Keratinocyte (primary cell): ENCODE measurements around the gene PTGES2. TPM values are rescaled to one million over a fixed set of nuclear protein-coding genes. Genes with fewer than 3 reads are reported as not detected.
A peak's percentile ranks its signal among the peaks of the same experiment; 100 is the strongest.

Experiments used
- DNase-seq: peaks from one replicate; pipeline ENCODE4 v3.0.0-alpha.2; 2011; ENCODE audit warnings: low read depth, missing footprints, low spot score
- FAIRE-seq: peaks from 2 replicates; lab custom pipeline; 2011; peaks lifted over from hg19 to GRCh38; lab: Jason Lieb, UNC
- H2AFZ ChIP-seq: 2 replicates; pipeline ENCODE4 v1.6.0; 2012; ENCODE audit warnings: low read length, control low read depth, inconsistent platforms; ENCODE audit not compliant: control insufficient read depth
- H3K27ac ChIP-seq: 2 replicates; pipeline ENCODE4 v1.5.1; 2011; ENCODE audit warnings: low read length; ENCODE audit not compliant: control insufficient read depth, insufficient read depth
- H3K27me3 ChIP-seq: 3 replicates; pipeline ENCODE4 v1.6.0; 2011; ENCODE audit warnings: low read length; ENCODE audit not compliant: control insufficient read depth, insufficient read depth; ENCODE audit errors: extremely low read depth
- H3K36me3 ChIP-seq, 2 experiments: 2 replicates in 1 of 2; 3 replicates in 1 of 2; pipeline ENCODE4 v1.5.1; 2011; ENCODE audit warnings: low read length in 2 of 2, mild to moderate bottlenecking in 1 of 2; ENCODE audit not compliant: control insufficient read depth in 2 of 2, insufficient read depth in 2 of 2; ENCODE audit errors: extremely low read depth in 1 of 2
- H3K4me1 ChIP-seq: 3 replicates; pipeline ENCODE4 v1.5.1; 2011; ENCODE audit warnings: low read length; ENCODE audit not compliant: control insufficient read depth, insufficient read depth; ENCODE audit errors: extremely low read depth
- H3K4me2 ChIP-seq: 3 replicates; pipeline ENCODE4 v1.6.0; 2011; ENCODE audit warnings: low read depth, low read length; ENCODE audit not compliant: control insufficient read depth, insufficient read depth; ENCODE audit errors: extremely low read depth
- H3K4me3 ChIP-seq, 3 experiments: fragments of 200-600 bp in 1 of 3; sonication (generic) in 1 of 3; 2 replicates in 2 of 3; 3 replicates in 1 of 3; pipeline ENCODE4 v1.5.1; 2011 to 2016; ENCODE audit warnings: low read length in 3 of 3, mild to moderate bottlenecking in 3 of 3, control low read depth in 2 of 3, inconsistent platforms in 1 of 3, low read depth in 1 of 3, mixed read lengths in 1 of 3, mixed run types in 1 of 3, moderate library complexity in 1 of 3; ENCODE audit not compliant: control insufficient read depth in 2 of 3, insufficient read depth in 2 of 3; ENCODE audit errors: extremely low read depth in 1 of 3
- H3K79me2 ChIP-seq: 2 replicates; pipeline ENCODE4 v1.6.0; 2012; ENCODE audit warnings: low read length; ENCODE audit not compliant: control insufficient read depth, insufficient read depth
- H3K9ac ChIP-seq: 3 replicates; pipeline ENCODE4 v1.6.0; 2011; ENCODE audit warnings: low read length; ENCODE audit not compliant: control insufficient read depth, insufficient read depth; ENCODE audit errors: extremely low read depth
- H3K9me1 ChIP-seq: 3 replicates; pipeline ENCODE4 v1.6.0; 2011; ENCODE audit warnings: low read length; ENCODE audit not compliant: control insufficient read depth, insufficient read depth; ENCODE audit errors: extremely low read depth
- H3K9me3 ChIP-seq: 2 replicates; pipeline ENCODE4 v1.5.1; 2012; ENCODE audit warnings: low read depth, low read length; ENCODE audit not compliant: control insufficient read depth
- H4K20me1 ChIP-seq: 3 replicates; pipeline ENCODE4 v1.6.0; 2011; ENCODE audit warnings: low read length; ENCODE audit not compliant: control insufficient read depth, insufficient read depth; ENCODE audit errors: extremely low read depth
- EZH2 ChIP-seq: IDR thresholded peaks from one replicate; pipeline ENCODE4 v1.6.1; 2012; ENCODE audit warnings: inconsistent platforms, mild to moderate bottlenecking, low read length, moderate library complexity
- dilution Hi-C: fragments of 300-500 bp; cut with MboI; formaldehyde crosslinking; loops from one replicate; pipeline ENCODE4 v1.7.0; 2020; ENCODE audit warnings: low sequenced_read_pairs; ENCODE audit not compliant: extremely low pct_ligation_motif_present
- polyA minus RNA-seq, 3 experiments: library from RNA; depleted of rRNA, polyadenylated mRNA; stranded (reverse); fragments of >200 nt; gene quantifications; 1 replicate in 1 of 3; 2 replicates in 1 of 3; 3 replicates in 1 of 3; pipeline ENCODE4 v1.2.3, GENCODE V29; 2011
- polyA plus RNA-seq, 5 experiments: library from polyadenylated mRNA; depleted of rRNA in 3 of 5; stranded (reverse) in 3 of 5; stranded (forward) in 1 of 5; unstranded in 1 of 5; fragments of >200 nt; gene quantifications; 1 replicate in 1 of 5; 2 replicates in 3 of 5; 3 replicates in 1 of 5; pipeline versions ENCODE4 v1.2.1 to v1.2.3, GENCODE V29; 2011 to 2012; ENCODE audit warnings: missing spikeins in 2 of 5, low read depth in 1 of 5, low replicate concordance in 1 of 5
- TF ChIP-seq, protein P1 (sequence below), 3 experiments: IDR thresholded peaks in 1 of 3; conservative IDR thresholded peaks in 1 of 3; optimal IDR thresholded peaks in 1 of 3; 2 replicates in 2 of 3; 3 replicates in 1 of 3; pipeline versions ENCODE3 to v1.5.1; 2011; ENCODE audit warnings: low read length in 3 of 3, mild to moderate bottlenecking in 3 of 3, moderate library complexity in 2 of 3, control low read depth in 1 of 3, inconsistent platforms in 1 of 3; ENCODE audit not compliant: insufficient read depth in 2 of 3; ENCODE audit errors: extremely low read depth in 1 of 3

Gene PTGES2
- polyA plus RNA-seq (61.3 to 71.3 TPM (median 68.7 TPM) in 3 replicates), polyA minus RNA-seq (48.2 to 64.8 TPM (median 49.7 TPM) in 3 replicates)
- 12.9 TPM for polyA plus RNA-seq (2011; ENCODE audit: low read depth)
- 40.6 and 68.8 TPM in 2 replicates for polyA plus RNA-seq (2011; cell fraction: cytosol; rRNA removed)
- polyA plus RNA-seq (2011; cell fraction: nucleus; rRNA removed) = 71.2 and 78.4 TPM in 2 replicates
- 26.6 and 60.0 TPM in 2 replicates for polyA plus RNA-seq (2012; ENCODE audit: low replicate concordance)
- polyA minus RNA-seq (2011; cell fraction: cytosol; rRNA and poly(A)+ RNA removed) = 79.8 TPM
- 30.1 and 30.7 TPM in 2 replicates for polyA minus RNA-seq (2011; cell fraction: nucleus; rRNA and poly(A)+ RNA removed)

DNA sequence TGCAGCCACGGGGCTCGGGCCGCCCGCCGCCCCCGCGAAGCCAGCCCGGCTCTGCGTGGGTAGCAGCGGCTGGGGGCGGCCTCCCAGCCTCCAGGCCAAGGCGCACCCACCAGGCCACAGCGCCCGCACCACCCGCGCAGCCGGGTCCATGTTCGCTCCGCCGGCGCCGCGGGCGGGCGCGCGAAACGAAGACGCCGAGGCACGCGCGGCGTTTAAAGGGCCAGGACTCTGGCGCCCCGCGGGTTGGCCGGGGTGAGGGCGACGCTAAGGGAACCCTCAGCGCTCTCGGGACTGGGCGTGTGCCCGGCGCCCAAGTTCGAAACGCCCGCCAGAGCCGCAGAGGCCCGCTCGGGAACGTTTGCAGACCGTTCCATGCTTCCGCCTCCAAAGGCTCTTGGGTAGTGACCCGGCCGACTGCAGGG lies at the start of gene PTGES2:
Gene PTGES2 (minus strand): TSS at position 162 of the 422 bp plus-strand sequence. CDS start 12 bp downstream, at position 150.
- Histone ChIP-seq H3K4me1 (peaks cover 11% of the 10 kb centered on the region), H3K4me2 (peak within 1 kb of the TSS; percentile 91), H4K20me1 (peaks cover 3% of the 10 kb centered on the region), H3K4me3 (peak within 1 kb of the TSS; percentile 80 to 93 (median 93)), H3K27me3 (no peaks in the 10 kb centered on the region), H2AFZ (peak within 1 kb of the TSS; percentile 89), H3K79me2 (peaks cover 26% of the 10 kb centered on the region), H3K27ac (peak within 1 kb of the TSS; percentile 94), H3K9me1 (no peaks in the 10 kb centered on the region), H3K36me3 (peaks cover 14% of the 10 kb centered on the region in 2 experiments), H3K9ac (peak within 1 kb of the TSS; percentile 92), H3K9me3 (no peaks in the 10 kb centered on the region)
- no peak for FAIRE-seq
- TF ChIP-seq, protein P1, sequence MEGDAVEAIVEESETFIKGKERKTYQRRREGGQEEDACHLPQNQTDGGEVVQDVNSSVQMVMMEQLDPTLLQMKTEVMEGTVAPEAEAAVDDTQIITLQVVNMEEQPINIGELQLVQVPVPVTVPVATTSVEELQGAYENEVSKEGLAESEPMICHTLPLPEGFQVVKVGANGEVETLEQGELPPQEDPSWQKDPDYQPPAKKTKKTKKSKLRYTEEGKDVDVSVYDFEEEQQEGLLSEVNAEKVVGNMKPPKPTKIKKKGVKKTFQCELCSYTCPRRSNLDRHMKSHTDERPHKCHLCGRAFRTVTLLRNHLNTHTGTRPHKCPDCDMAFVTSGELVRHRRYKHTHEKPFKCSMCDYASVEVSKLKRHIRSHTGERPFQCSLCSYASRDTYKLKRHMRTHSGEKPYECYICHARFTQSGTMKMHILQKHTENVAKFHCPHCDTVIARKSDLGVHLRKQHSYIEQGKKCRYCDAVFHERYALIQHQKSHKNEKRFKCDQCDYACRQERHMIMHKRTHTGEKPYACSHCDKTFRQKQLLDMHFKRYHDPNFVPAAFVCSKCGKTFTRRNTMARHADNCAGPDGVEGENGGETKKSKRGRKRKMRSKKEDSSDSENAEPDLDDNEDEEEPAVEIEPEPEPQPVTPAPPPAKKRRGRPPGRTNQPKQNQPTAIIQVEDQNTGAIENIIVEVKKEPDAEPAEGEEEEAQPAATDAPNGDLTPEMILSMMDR (optimal IDR thresholded peaks at IDR 0.05 in 1 of 3, IDR thresholded peaks at IDR 0.05 in 1 of 3, conservative IDR thresholded peaks at IDR 0.05 in 1 of 3; ENCODE audit: extremely low read depth in 1 of 3, insufficient read depth in 2 of 3, low read length in 3 of 3) = no peak
- TF ChIP-seq EZH2 = no peak
- dilution Hi-C loops = no loop called here
- DNase-seq = no peak

DNA sequence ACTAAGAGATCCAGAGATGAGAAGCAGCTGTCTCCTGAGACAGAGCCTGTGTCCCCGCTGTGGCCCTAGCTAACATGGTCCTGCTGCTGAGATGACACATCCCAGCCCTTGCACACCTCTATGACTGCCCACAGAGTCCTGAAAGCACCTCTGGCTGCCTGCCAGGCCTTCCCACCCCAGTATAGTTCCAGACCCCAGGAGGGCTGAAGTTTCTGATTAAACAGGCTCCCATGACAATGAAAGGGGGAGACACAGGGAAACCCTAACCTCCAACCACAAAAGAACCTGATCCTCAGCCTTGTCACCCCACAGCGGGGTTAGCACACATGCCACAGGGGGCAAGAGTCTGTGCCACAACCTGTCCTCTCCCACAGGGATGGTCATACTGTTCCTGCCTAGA lies 48.2 kb upstream of the PTGES2 start:
- Histone ChIP-seq H4K20me1 (no peaks in the 10 kb centered on the region), H3K4me1 (peaks cover 17% of the 10 kb centered on the region), H3K27me3 (no peaks in the 10 kb centered on the region), H3K4me3 (no peak overlapping the region), H3K9me3 (peaks cover 2% of the 10 kb centered on the region), H3K9me1 (no peaks in the 10 kb centered on the region), H3K79me2 (no peaks in the 10 kb centered on the region), H2AFZ (no peak overlapping the region), H3K9ac (no peak overlapping the region), H3K27ac (no peak overlapping the region), H3K36me3 (peaks cover 30 to 47% of the 10 kb centered on the region in 2 experiments), H3K4me2 (no peak overlapping the region)
- FAIRE-seq (no peak), DNase-seq (no peak)
- dilution Hi-C loops = no loop called here
- TF ChIP-seq, protein P1 (optimal IDR thresholded peaks at IDR 0.05 in 1 of 3, IDR thresholded peaks at IDR 0.05 in 1 of 3, conservative IDR thresholded peaks at IDR 0.05 in 1 of 3; ENCODE audit: extremely low read depth in 1 of 3, insufficient read depth in 2 of 3, low read length in 3 of 3) = no peak
- TF ChIP-seq EZH2 = no peak
